OCI-LY7 (cell line): ENCODE data around the gene TBX2. TPM values are rescaled to one million over a fixed set of nuclear protein-coding genes. Genes with fewer than 3 reads are reported as not detected.

Experiments used
- BruUV-seq: library from RNA; stranded (reverse); fragments of 400-500 nt; replicated peaks from 2 replicates; lab custom pipeline; 2021; lab: Mats Ljungman, UMichigan
- CTCF ChIA-PET: fragments of 300-600 bp; sonication (Branson Sonifier 250); formaldehyde crosslinking; loops from one replicate; lab custom pipeline; 2022; ENCODE audit warnings: antibody characterized with exemption; ENCODE audit not compliant: unreplicated experiment; lab: Charles Lee
- POLR2A ChIA-PET: fragments of 300-600 bp; sonication (Branson Sonifier 250); formaldehyde crosslinking; loops from one replicate; lab custom pipeline; 2022; ENCODE audit warnings: antibody characterized with exemption; lab: Charles Lee
- DNase-seq: peaks from one replicate; pipeline ENCODE4 v3.0.0-alpha.2; 2015; ENCODE audit warnings: low spot score
- H2AFZ ChIP-seq: fragments of 200-600 bp; sonication (generic), shearing (Covaris generic); 2 replicates; pipeline ENCODE4 v1.6.1; 2014; ENCODE audit warnings: mild to moderate bottlenecking, antibody characterized with exemption, low read length, moderate library complexity
- H3K27ac ChIP-seq: fragments of 200-600 bp; sonication (generic); 2 replicates; pipeline ENCODE4 v1.5.1; 2014; ENCODE audit warnings: mixed run types, low read depth, mild to moderate bottlenecking, moderate library complexity, low read length, inconsistent platforms; ENCODE audit not compliant: poor library complexity, severe bottlenecking
- H3K36me3 ChIP-seq: fragments of 200-600 bp; sonication (generic); 2 replicates; pipeline ENCODE4 v1.6.1; 2014; ENCODE audit warnings: mild to moderate bottlenecking, antibody characterized with exemption, low read length, moderate library complexity, mixed read lengths; ENCODE audit not compliant: insufficient read depth
- H3K4me1 ChIP-seq: fragments of 200-600 bp; sonication (generic); 2 replicates; pipeline ENCODE4 v1.5.1; 2014; ENCODE audit warnings: mild to moderate bottlenecking, low read length; ENCODE audit not compliant: insufficient read depth, poor library complexity, severe bottlenecking
- H3K4me2 ChIP-seq: fragments of 200-600 bp; sonication (generic); 2 replicates; pipeline ENCODE4 v1.6.1; 2014; ENCODE audit warnings: mild to moderate bottlenecking, low read length
- H3K4me3 ChIP-seq: fragments of 200-600 bp; sonication (generic); 2 replicates; pipeline ENCODE4 v1.5.1; 2014; ENCODE audit warnings: mild to moderate bottlenecking, low read depth, low read length; ENCODE audit not compliant: poor library complexity, severe bottlenecking
- H3K79me2 ChIP-seq: fragments of 200-600 bp; sonication (generic); 2 replicates; pipeline ENCODE4 v1.6.1; 2016; ENCODE audit warnings: low read depth, mild to moderate bottlenecking, low read length, moderate library complexity, mixed read lengths; ENCODE audit not compliant: insufficient read depth
- H3K9me2 ChIP-seq: fragments of 200-600 bp; sonication (generic); 2 replicates; pipeline ENCODE4 v1.6.1; 2016; ENCODE audit warnings: mild to moderate bottlenecking, low read length, mixed read lengths; ENCODE audit not compliant: insufficient read depth
- H3K9me3 ChIP-seq: fragments of 200-600 bp; sonication (generic); 2 replicates; pipeline ENCODE4 v1.6.1; 2014; ENCODE audit warnings: mild to moderate bottlenecking, mixed run types, low read length, mixed read lengths
- H4K20me1 ChIP-seq: fragments of 200-600 bp; sonication (generic); 2 replicates; pipeline ENCODE4 v1.6.1; 2014; ENCODE audit warnings: mild to moderate bottlenecking, antibody characterized with exemption, low read length, moderate library complexity, mixed read lengths; ENCODE audit not compliant: insufficient read depth
- EZH2phosphoT487 ChIP-seq: fragments of 200-600 bp; sonication (generic); IDR thresholded peaks from 2 replicates; pipeline ENCODE4 v1.6.1; 2018; ENCODE audit warnings: low read depth, borderline replicate concordance, mild to moderate bottlenecking, mixed run types, antibody characterized with exemption, low read length, moderate library complexity, mixed read lengths
- intact Hi-C: fragments of 100-400 bp; cut with micrococcal nuclease; formaldehyde crosslinking; loops from one replicate; pipeline ENCODE4 v1.10.0; 2022; ENCODE audit not compliant: unreplicated experiment
- total RNA-seq, 2 experiments: library from RNA; depleted of rRNA in 1 of 2; stranded (reverse); fragments of >200 nt in 1 of 2; shearing (Covaris generic) in 1 of 2; gene quantifications; 2 replicates each; pipeline ENCODE4 v1.2.3, GENCODE V29; 2014 to 2022
- TF ChIP-seq, protein P1 (sequence below): fragments of 200-600 bp; sonication (generic); conservative IDR thresholded peaks from 2 replicates; pipeline ENCODE4 v1.5.1; 2014; ENCODE audit warnings: mild to moderate bottlenecking, antibody characterized with exemption, low read length, moderate library complexity, mixed read lengths

The TBX2 gene
- total RNA-seq, 2 experiments from 2014 or later: not detected

DNA sequence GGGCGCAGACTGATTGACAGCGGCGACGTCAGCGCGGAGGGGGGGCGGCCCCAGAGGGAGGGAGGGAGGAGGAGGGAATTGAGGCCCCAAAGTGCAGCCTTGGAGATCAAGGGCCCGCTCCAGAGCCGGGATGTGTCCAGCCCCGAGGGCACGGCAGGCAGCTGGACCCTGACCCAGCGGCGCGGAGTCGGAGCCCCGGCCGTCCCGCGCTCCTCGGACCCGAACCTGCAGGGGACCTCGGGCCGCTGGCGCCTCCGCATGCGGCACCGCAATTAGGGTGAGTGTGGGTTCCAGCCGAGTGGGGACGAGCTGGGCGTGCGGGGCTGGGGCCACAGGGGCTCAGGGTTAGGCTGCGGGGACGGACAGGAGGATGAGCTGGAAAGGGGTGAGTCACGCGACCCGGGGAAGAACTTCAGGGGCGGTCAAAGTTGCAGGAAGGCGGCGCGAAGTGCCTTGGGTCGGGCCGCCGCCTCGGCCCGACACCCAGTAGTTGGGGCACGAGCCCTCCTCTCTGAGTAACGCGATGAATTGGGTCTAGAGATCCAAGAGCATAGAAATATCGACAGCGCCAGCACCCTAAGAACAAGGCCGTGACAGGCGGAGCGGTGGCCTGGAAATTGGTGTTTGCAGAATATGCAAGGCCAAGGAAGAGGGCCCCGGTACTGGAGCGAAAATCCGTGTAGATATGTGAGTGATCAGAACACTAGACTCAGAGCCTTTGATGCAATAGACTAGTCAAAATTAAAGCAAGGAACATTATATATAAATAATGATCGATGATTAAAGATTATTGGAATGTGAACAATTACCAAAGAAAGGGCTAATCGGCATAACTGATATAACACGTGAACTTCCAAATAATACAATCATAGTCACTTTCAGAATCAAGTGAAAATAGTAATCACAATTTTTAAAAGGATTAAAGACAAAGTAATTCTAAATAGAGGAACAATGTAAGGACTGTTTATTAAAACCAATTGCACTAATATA, 53.0 kb downstream of the TBX2 start, which contains the start of gene TBX4:
Gene TBX4 (plus strand): TSS at position 122 of the 990 bp plus-strand sequence. CDS start 4,069 bp downstream, outside the sequence.
- POLR2A ChIA-PET: no interaction called here
- CTCF ChIA-PET: no interaction called here
- no peak for DNase-seq
- TF ChIP-seq, protein P1, sequence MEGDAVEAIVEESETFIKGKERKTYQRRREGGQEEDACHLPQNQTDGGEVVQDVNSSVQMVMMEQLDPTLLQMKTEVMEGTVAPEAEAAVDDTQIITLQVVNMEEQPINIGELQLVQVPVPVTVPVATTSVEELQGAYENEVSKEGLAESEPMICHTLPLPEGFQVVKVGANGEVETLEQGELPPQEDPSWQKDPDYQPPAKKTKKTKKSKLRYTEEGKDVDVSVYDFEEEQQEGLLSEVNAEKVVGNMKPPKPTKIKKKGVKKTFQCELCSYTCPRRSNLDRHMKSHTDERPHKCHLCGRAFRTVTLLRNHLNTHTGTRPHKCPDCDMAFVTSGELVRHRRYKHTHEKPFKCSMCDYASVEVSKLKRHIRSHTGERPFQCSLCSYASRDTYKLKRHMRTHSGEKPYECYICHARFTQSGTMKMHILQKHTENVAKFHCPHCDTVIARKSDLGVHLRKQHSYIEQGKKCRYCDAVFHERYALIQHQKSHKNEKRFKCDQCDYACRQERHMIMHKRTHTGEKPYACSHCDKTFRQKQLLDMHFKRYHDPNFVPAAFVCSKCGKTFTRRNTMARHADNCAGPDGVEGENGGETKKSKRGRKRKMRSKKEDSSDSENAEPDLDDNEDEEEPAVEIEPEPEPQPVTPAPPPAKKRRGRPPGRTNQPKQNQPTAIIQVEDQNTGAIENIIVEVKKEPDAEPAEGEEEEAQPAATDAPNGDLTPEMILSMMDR: no peak
- TF ChIP-seq EZH2phosphoT487: no peak
- Histone ChIP-seq H3K27ac (no peak within 1 kb of the TSS), H3K4me3 (no peak within 1 kb of the TSS), H3K9me3 (no peaks in the 10 kb centered on the region), H3K4me2 (no peak within 1 kb of the TSS), H3K4me1 (no peaks in the 10 kb centered on the region), H3K36me3 (no peaks in the 10 kb centered on the region), H3K79me2 (no peaks in the 10 kb centered on the region), H3K9me2 (no peaks in the 10 kb centered on the region), H2AFZ (no peak within 1 kb of the TSS), H4K20me1 (no peaks in the 10 kb centered on the region)
- intact Hi-C loops: no loop called here
- no TSS peak for BruUV-seq

DNA sequence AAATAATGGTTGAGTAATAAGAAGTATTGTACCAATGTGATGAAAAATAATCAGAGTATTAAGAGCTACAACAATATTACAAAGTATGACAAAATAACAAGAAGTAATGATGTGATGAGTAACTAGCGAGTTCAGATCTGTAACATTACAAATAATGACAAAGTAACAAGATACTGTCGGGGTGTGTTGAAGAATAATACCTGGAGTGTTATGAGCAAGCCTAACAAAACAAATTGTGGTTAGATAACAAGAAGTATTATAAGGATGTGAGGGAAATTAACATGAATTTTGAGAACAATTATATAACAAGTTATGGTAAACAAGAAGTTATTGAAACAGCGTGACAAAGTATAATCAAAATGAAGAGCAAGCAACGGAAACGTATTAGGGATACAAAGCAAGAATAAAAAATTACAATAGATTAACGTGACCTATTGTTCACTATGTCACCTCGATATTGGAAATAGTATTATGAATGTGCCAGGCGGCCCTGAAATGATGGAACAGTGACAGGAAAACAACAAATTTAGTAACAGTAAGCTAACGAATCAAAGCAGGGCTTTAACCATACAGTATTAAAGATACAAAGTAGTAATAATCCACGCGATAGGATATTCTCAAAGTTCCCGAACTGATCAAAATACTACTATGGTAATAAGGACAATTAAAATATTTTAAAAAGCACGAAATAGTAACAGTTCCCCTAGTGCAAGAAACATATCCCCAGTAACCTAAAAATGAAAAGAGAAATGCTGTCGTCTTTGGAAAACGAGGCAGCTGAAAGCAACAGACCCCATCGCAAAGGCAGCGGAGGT, 54.1 kb downstream of the TBX2 start:
- intact Hi-C loops: no loop called here
- no peaks in the 10 kb centered on the region for H3K79me2 ChIP-seq
- DNase-seq: no peak
- H4K20me1 ChIP-seq: no peaks in the 10 kb centered on the region
- H3K9me3 ChIP-seq: no peaks in the 10 kb centered on the region
- POLR2A ChIA-PET: no interaction called here
- no TSS peak for BruUV-seq
- no peak overlapping the region for H2AFZ ChIP-seq
- H3K9me2 ChIP-seq: no peaks in the 10 kb centered on the region
- CTCF ChIA-PET: no interaction called here
- no peak overlapping the region for H3K4me2 ChIP-seq
- H3K27ac ChIP-seq: no peak overlapping the region
- no peak for TF ChIP-seq EZH2phosphoT487
- TF ChIP-seq, protein P1: no peak
- no peaks in the 10 kb centered on the region for H3K36me3 ChIP-seq
- H3K4me1 ChIP-seq: peaks cover 5% of the 10 kb centered on the region
- H3K4me3 ChIP-seq: no peak overlapping the region
